Peyer's patch (tissue), 4 donors: ENCODE data around the gene SERINC2. TPM values are rescaled to one million over a fixed set of nuclear protein-coding genes. Genes with fewer than 3 reads are reported as not detected.

Source experiments
- DNase-seq, 3 donors: peaks; one replicate each; pipeline ENCODE4 v3.0.0-alpha.2; 2017 to 2019
- H3K27ac ChIP-seq, 4 donors: fragments of 200-600 bp; sonication (generic); one replicate each; pipeline ENCODE4 v1.5.1; 2016 to 2019
- H3K27me3 ChIP-seq, 2 donors: fragments of 200-600 bp; sonication (generic); one replicate each; pipeline ENCODE4 v1.5.1; 2019
- H3K36me3 ChIP-seq, 3 donors: fragments of 200-600 bp; sonication (generic); one replicate each; pipeline ENCODE4 v1.5.1; 2016 to 2019
- H3K4me1 ChIP-seq, 4 donors: fragments of 200-600 bp; sonication (generic); one replicate each; pipeline ENCODE4 v1.5.1; 2016 to 2019
- H3K4me3 ChIP-seq, 4 donors: fragments of 200-600 bp; sonication (generic); 1 replicate in 3 of 4; 2 replicates in 1 of 4; pipeline ENCODE4 v1.5.1; 2016 to 2019; ENCODE audit warnings: mild to moderate bottlenecking in 1 of 4
- H3K9me3 ChIP-seq, 4 donors: fragments of 200-600 bp; sonication (generic); one replicate each; pipeline ENCODE4 v1.5.1; 2016 to 2019; ENCODE audit warnings: mild to moderate bottlenecking in 1 of 4
- CTCF ChIP-seq, 6 experiments: fragments of 450-650 bp in 4 of 6; fragments of 200-600 bp in 2 of 6; sonication (generic) in 1 of 6; IDR thresholded peaks; one replicate each; pipeline ENCODE4 v1.5.1; 2017 to 2019; ENCODE audit warnings: antibody characterized with exemption in 6 of 6, mild to moderate bottlenecking in 3 of 6, moderate library complexity in 1 of 6
- POLR2A ChIP-seq, 2 donors: fragments of 450-650 bp; IDR thresholded peaks; one replicate each; pipeline ENCODE4 v1.5.1; 2017; ENCODE audit warnings: antibody characterized with exemption in 2 of 2, mild to moderate bottlenecking in 2 of 2, moderate library complexity in 2 of 2
- total RNA-seq, 4 donors: library from RNA; depleted of rRNA; stranded (reverse); fragments of >200 nt; gene quantifications; one replicate each; pipeline ENCODE4 v1.1.0, GENCODE V29; 2016

The SERINC2 gene
- total RNA-seq, 4 donors from 2014 or later, result 36.3 to 229 (median 210) TPM

GRCh38 chr1:31433396-31433930 lies 20.4 kb downstream of the SERINC2 start:
- H3K4me3 ChIP-seq, result no peak overlapping the region
- H3K4me1 ChIP-seq, result no peaks in the 10 kb centered on the region
- H3K36me3 ChIP-seq, result peaks cover 0 to 11% (median 0%) of the 10 kb centered on the region in 3 donors
- no peaks in the 10 kb centered on the region for H3K9me3 ChIP-seq
- H3K27me3 ChIP-seq, result no peaks in the 10 kb centered on the region
- TF ChIP-seq POLR2A (IDR thresholded peaks at IDR 0.05) (no peak), CTCF (IDR thresholded peaks at IDR 0.05) (no peak)
- peak in 1 of 3 donors; percentile 11 for DNase-seq
- H3K27ac ChIP-seq, result no peak overlapping the region

GRCh38 chr1:31434101-31434871 lies 21.3 kb downstream of the SERINC2 start:
- Histone ChIP-seq H3K4me3 (no peak overlapping the region), H3K4me1 (no peaks in the 10 kb centered on the region), H3K36me3 (peaks cover 0 to 5% (median 0%) of the 10 kb centered on the region in 3 donors), H3K27ac (no peak overlapping the region), H3K27me3 (no peaks in the 10 kb centered on the region), H3K9me3 (no peaks in the 10 kb centered on the region)
- DNase-seq, result peak in 2 of 3 donors; percentile 33 to 68
- TF ChIP-seq POLR2A (IDR thresholded peaks at IDR 0.05) (no peak), CTCF (IDR thresholded peaks at IDR 0.05) (no peak)

DNA sequence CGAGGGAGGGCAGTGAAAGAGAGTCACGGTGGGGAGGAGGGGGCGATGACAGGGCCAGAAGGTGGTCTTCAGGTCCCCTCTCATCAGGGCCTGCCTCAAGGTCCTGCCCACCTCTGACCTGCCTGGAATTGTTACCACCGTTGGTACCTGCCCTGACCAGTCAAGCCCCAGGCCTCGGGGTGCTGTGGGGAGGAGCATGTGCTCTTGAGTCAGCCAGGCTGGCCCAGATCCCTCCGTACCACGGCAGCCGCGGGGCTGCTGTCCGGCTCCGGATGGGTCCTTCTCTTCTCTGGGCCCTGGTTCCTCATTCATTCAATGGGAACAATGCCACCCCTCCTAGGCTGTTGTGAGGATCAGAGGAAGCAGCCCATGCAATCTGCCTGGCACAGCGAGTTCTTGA lies 22.0 kb downstream of the SERINC2 start:
- no peak overlapping the region for H3K4me3 ChIP-seq
- no peaks in the 10 kb centered on the region for H3K27me3 ChIP-seq
- DNase-seq, result peak in 2 of 3 donors; percentile 13 to 43
- no peak overlapping the region for H3K27ac ChIP-seq
- no peaks in the 10 kb centered on the region for H3K9me3 ChIP-seq
- H3K36me3 ChIP-seq, result peaks cover 0 to 4% (median 0%) of the 10 kb centered on the region in 3 donors
- TF ChIP-seq CTCF (IDR thresholded peaks at IDR 0.05) (no peak), POLR2A (IDR thresholded peaks at IDR 0.05) (no peak)
- no peaks in the 10 kb centered on the region for H3K4me1 ChIP-seq

GRCh38 chr1:31435471-31436409 lies 22.7 kb downstream of the SERINC2 start:
- peak in 1 of 3 donors; percentile 5 for DNase-seq
- Histone ChIP-seq H3K9me3 (no peaks in the 10 kb centered on the region), H3K36me3 (peaks cover 0 to 4% (median 0%) of the 10 kb centered on the region in 3 donors), H3K27me3 (no peaks in the 10 kb centered on the region), H3K27ac (no peak overlapping the region), H3K4me1 (no peaks in the 10 kb centered on the region), H3K4me3 (no peak overlapping the region)
- TF ChIP-seq POLR2A (IDR thresholded peaks at IDR 0.05) (no peak), CTCF (IDR thresholded peaks at IDR 0.05) (no peak)

GRCh38 chr1:31436596-31437432 lies 23.8 kb downstream of the SERINC2 start:
- no peak overlapping the region for H3K27ac ChIP-seq
- H3K36me3 ChIP-seq, result peaks cover 0 to 4% (median 0%) of the 10 kb centered on the region in 3 donors
- no peaks in the 10 kb centered on the region for H3K27me3 ChIP-seq
- H3K4me1 ChIP-seq, result peaks cover 0 to 2% (median 0%) of the 10 kb centered on the region in 4 donors
- no peak overlapping the region for H3K4me3 ChIP-seq
- TF ChIP-seq CTCF (IDR thresholded peaks at IDR 0.05) (no peak), POLR2A (IDR thresholded peaks at IDR 0.05) (no peak)
- H3K9me3 ChIP-seq, result no peaks in the 10 kb centered on the region
- peak in 1 of 3 donors; percentile 3 for DNase-seq
